Keratinocyte (primary cell): ENCODE measurements around the gene NOA1.

Experiments used
- EZH2 ChIP-seq: IDR thresholded peaks from one replicate; pipeline ENCODE4 v1.6.1; 2012; ENCODE audit warnings: inconsistent platforms, mild to moderate bottlenecking, low read length, moderate library complexity
- TF ChIP-seq, protein P1 (sequence below), 3 experiments: IDR thresholded peaks in 1 of 3; conservative IDR thresholded peaks in 1 of 3; optimal IDR thresholded peaks in 1 of 3; 2 replicates in 2 of 3; 3 replicates in 1 of 3; pipeline versions ENCODE3 to v1.5.1; 2011; ENCODE audit warnings: low read length in 3 of 3, mild to moderate bottlenecking in 3 of 3, moderate library complexity in 2 of 3, control low read depth in 1 of 3, inconsistent platforms in 1 of 3; ENCODE audit not compliant: insufficient read depth in 2 of 3; ENCODE audit errors: extremely low read depth in 1 of 3

DNA sequence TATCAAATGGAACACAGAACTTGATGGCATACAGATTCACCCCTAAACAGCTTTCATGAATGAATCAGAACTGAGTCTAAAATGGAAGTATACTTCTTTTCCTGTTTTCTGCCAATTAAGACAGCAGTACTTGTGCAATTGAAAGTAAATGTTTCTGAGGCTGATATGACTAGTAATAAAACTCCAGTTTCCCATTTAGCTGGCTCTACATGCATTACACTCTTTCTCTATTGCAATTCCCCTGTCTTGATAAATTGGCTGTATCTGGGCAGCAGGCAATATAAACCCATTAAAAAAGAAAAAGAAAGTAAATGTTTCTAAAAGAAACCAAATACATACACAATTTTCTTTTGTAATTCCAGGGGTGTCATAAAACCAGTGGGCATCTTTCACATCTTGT, 4.6 kb downstream of the NOA1 start:
- no peak for TF ChIP-seq EZH2
- TF ChIP-seq, protein P1, sequence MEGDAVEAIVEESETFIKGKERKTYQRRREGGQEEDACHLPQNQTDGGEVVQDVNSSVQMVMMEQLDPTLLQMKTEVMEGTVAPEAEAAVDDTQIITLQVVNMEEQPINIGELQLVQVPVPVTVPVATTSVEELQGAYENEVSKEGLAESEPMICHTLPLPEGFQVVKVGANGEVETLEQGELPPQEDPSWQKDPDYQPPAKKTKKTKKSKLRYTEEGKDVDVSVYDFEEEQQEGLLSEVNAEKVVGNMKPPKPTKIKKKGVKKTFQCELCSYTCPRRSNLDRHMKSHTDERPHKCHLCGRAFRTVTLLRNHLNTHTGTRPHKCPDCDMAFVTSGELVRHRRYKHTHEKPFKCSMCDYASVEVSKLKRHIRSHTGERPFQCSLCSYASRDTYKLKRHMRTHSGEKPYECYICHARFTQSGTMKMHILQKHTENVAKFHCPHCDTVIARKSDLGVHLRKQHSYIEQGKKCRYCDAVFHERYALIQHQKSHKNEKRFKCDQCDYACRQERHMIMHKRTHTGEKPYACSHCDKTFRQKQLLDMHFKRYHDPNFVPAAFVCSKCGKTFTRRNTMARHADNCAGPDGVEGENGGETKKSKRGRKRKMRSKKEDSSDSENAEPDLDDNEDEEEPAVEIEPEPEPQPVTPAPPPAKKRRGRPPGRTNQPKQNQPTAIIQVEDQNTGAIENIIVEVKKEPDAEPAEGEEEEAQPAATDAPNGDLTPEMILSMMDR (optimal IDR thresholded peaks at IDR 0.05 in 1 of 3, IDR thresholded peaks at IDR 0.05 in 1 of 3, conservative IDR thresholded peaks at IDR 0.05 in 1 of 3; ENCODE audit: extremely low read depth in 1 of 3, insufficient read depth in 2 of 3, low read length in 3 of 3) = no peak
